Sigmoid colon (tissue), 4 donors: ENCODE measurements around the gene RASGRP2.

Source experiments
- CTCF ChIP-seq, 4 experiments: fragments of 450-650 bp in 3 of 4; fragments of 200-600 bp in 1 of 4; IDR thresholded peaks; one replicate each; pipeline ENCODE4 v1.5.1; 2016 to 2019; ENCODE audit warnings: antibody characterized with exemption in 4 of 4, mild to moderate bottlenecking in 3 of 4, moderate library complexity in 2 of 4
- EP300 ChIP-seq, 4 donors: sonication (generic); formaldehyde crosslinking; IDR thresholded peaks; one replicate each; pipeline ENCODE4 v1.6.1; 2017; ENCODE audit warnings: antibody characterized with exemption in 4 of 4
- POLR2A ChIP-seq, 2 donors: fragments of 450-650 bp; IDR thresholded peaks; one replicate each; pipeline ENCODE4 v1.6.1; 2016; ENCODE audit warnings: antibody characterized with exemption in 2 of 2, mild to moderate bottlenecking in 2 of 2, moderate library complexity in 2 of 2
- POLR2AphosphoS5 ChIP-seq, 4 donors: sonication (generic); formaldehyde crosslinking; IDR thresholded peaks; one replicate each; pipeline ENCODE4 v1.6.1; 2017; ENCODE audit warnings: antibody characterized with exemption in 4 of 4

GRCh38 chr11:64694821-64695365, 49.0 kb downstream of the RASGRP2 start:
- TF ChIP-seq CTCF (IDR thresholded peaks at IDR 0.05) (no peak), EP300 (IDR thresholded peaks at IDR 0.05) (no peak), POLR2A (IDR thresholded peaks at IDR 0.05) (no peak), POLR2AphosphoS5 (IDR thresholded peaks at IDR 0.05) (no peak)
